Muscle of back (tissue), 11 donors: Measurements from ENCODE around the gene RPL35. TPM values are rescaled to one million over a fixed set of nuclear protein-coding genes. Genes with fewer than 3 reads are reported as not detected.

Experiments used
- DNase-seq, 3 donors: peaks; one replicate each; pipeline versions ENCODE4 v3.0.0 to v3.0.0-alpha.2; 2013
- polyA plus RNA-seq, 10 donors: library from polyadenylated mRNA; unstranded; fragments of 120-200 nt; gene quantifications; one replicate each; pipeline ENCODE4 v1.2.1, GENCODE V29; 2013; ENCODE audit not compliant: insufficient read length in 10 of 10

The RPL35 gene
- polyA plus RNA-seq, 10 donors, result 1,479 to 2,318 (median 1,842) TPM

DNA sequence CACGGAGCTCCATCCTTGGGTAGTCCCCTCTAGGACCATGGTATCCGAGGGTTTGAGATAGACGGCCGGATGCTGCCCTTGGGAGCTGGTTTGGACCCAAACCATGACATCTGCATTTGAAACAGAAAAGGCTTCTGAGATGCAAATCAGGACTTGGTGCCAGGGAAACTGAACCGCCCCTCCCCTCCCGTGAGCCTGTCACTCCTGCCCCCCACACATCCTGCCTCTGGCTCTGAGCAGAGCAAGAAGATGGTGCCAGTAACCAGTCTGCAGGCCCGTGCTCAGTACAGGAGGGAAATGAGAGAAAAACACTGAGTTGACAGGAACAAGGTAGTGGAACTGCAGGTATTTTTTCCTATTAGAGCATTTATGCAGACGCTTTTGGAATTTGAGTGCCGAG, 18.7 kb upstream of the RPL35 start:
- DNase-seq, result no peak

GRCh38 chr9:124879226-124879625, 17.5 kb upstream of the RPL35 start:
- no peak for DNase-seq

DNA sequence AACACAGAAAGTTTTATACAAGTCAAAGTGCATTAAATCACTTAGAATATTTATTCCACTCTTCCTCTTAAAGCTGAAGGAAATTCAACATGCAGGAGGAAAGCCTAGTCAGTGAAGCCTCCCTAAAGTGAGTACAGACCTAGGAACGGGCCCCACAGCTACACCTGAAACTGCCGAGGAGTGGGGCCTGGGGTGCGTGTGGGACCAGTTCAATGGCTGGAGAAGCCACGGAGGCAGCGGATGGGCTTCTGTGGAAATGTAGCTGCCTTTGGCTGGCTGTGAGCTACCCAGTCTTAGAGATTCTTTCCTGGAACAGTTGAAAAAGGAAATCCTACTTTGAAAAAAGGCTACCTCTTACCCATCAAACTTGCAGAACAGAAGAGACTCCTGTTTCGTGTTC, 16.8 kb upstream of the RPL35 start:
- DNase-seq, result no peak

DNA sequence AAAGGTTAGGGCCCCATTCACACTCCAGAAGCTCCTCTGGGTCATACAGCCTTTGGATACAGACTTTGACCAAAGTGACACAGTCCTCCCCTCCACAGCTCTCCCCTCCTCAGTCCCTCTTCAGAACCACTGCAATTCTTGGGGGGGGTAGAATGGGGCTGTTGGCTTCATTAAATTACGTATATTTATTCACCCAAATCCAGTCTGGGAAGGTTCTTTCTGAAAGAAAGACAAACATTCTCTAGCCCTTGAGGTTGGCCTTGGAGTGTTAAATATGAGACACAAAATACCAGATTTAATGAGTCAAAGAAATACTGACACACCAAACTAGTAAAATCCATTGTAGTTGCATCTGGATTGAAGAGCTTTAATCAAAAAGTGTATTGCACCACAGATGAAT, 16.3 kb upstream of the RPL35 start:
- DNase-seq, result no peak

GRCh38 chr9:124877021-124877782, 15.4 kb upstream of the RPL35 start:
- DNase-seq, result no peak

GRCh38 chr9:124875501-124875900, 13.7 kb upstream of the RPL35 start:
- DNase-seq, result no peak

DNA sequence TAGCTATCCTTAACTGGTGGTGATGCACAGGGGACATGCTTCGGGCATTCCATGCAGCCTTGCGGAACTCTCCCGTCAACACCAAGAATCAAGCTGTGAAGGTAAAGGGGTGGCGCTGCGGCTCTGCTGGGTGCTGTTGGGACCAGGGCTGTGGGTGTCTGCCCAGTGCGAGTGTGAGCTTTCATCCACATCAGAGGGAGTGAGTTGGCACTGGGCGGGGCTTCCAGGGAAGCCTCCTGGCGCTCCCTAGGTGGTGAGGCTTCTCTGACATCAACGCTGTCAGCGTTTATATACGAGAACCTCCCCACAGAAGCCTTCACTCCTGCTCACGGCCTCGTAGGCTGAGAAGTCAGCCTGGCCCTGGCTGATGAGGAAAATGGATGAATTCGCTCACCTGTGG, 11.9 kb upstream of the RPL35 start:
- no peak for DNase-seq

- no peak for DNase-seq
Measured at GRCh38 chr9:124871156-124871561, 9.4 kb upstream of the RPL35 start.

- no peak for DNase-seq
Measured at GRCh38 chr9:124870723-124871122, 9.0 kb upstream of the RPL35 start.

DNA sequence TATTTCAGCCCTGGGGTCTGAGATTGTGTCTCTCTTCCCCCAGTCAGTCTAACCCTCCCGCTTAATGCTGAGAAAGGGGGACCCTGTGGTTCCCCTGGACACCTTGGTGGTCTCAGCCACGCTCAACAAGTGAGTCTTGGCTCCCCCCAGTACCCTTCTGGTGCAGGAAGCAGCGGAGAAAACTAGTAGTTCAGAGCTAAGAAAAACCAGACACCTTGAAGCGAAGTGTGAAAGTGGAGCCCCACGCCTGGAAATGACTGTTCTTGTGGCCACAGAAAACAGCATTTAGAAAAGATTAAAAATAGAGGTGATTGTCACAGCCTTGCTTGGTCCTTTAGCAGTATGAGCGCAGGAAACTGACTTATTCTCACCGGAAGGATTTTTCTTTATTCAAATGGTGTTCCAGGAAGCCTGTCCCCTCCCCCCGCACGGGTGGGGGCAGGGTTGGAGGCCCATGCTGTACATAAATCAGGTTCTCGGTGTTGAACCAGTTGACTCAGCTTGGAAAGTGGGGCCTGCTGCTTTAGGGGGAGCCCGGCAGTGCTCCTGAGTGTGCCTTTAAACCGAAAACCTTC, 8.3 kb upstream of the RPL35 start:
- peak in 2 of 3 donors; percentile 34 to 49 for DNase-seq

GRCh38 chr9:124869466-124869985, 7.8 kb upstream of the RPL35 start:
- DNase-seq, result no peak

- DNase-seq, result peak; percentile 86 to 96 (median 89)
Measured at GRCh38 chr9:124868511-124869465, 7.0 kb upstream of the RPL35 start.

GRCh38 chr9:124863371-124863871, 1.7 kb upstream of the RPL35 start:
- no peak for DNase-seq

DNA sequence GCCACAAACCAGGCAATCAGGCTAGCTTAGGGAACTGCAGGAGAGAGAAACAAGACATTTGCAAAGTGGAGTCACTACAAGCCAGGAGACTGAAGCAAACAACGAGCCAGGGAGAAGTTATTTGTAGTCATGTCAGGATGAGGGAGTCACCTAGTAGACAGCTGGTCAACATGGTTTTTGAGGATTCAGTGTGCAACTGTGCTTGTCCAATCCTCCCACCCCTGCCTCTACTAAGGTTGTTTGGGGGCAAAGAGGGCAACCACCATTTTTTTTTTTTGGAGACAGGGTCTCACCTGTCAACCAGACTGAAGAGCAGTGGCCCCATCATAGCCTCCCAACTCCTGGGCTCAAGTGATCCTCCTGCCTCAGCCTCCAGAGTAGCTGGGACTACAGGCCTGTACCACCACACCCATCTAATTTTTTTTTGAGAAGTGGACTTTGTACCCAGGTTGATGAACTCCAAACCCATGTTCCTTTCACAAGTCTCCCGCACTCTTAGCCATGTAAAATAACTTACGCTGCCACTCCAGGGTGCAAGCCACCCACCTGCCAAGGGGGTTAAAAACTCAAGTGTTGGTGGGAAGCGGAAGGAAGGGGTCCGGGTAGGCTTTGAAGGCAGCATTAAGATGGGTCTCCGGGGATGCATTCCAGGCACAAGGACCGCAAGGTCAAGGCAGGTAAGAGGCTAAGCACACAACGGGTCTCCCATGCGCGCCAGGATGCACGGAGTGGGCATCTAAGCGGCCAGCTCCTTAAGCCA, 995 bp downstream of the RPL35 start:
- DNase-seq, result no peak

- DNase-seq, result no peak
Measured at GRCh38 chr9:124859803-124860581, 1.8 kb downstream of the RPL35 start.

GRCh38 chr9:124858330-124859046, 3.3 kb downstream of the RPL35 start:
- peak in 1 of 3 donors; percentile 35 for DNase-seq

GRCh38 chr9:124857533-124858162, 4.1 kb downstream of the RPL35 start:
- no peak for DNase-seq

GRCh38 chr9:124855944-124856765, 5.6 kb downstream of the RPL35 start:
- DNase-seq, result no peak
